Activated CD4-positive, alpha-beta T cell treated with anti-CD3 and anti-CD28 coated beads, Interleukin-10, Interleukin-2, amounts not matched to agents 100 ng/mL and 50 ng/mL, durations not matched to agents 16 hours and 8 hours (primary cell): ENCODE results near the gene CXCL6.

Experiments used
- DNase-seq: peaks from one replicate; pipeline ENCODE4 v3.0.0-alpha.2; 2020

The CXCL6 gene

DNA sequence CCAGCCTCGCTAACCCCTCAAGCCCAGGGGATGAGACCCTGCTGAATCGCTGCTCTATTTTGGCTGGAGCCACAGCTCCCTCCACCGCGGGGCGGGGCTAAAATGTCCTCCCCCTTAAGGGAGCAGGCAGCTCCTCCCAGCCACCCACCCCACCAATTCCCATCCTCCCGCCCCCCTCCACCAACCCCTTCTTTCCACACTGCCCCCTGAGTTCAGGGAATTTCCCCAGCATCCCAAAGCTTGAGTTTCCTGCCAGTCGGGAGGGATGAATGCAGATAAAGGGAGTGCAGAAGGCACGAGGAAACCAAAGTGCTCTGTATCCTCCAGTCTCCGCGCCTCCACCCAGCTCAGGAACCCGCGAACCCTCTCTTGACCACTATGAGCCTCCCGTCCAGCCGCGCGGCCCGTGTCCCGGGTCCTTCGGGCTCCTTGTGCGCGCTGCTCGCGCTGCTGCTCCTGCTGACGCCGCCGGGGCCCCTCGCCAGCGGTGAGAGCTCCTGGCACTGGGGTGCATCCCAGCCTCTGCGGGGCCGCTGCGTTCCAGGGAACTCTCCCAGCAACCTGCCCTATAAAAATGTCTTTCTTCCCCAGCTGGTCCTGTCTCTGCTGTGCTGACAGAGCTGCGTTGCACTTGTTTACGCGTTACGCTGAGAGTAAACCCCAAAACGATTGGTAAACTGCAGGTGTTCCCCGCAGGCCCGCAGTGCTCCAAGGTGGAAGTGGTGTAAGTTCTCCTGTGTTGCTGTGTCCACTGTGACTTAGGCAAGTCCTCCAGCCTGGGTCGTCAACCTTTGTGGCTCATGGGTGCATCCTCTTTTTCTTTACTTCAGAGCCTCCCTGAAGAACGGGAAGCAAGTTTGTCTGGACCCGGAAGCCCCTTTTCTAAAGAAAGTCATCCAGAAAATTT, at the start of gene CXCL6:
Gene CXCL6 (plus strand): TSS at position 306 of the 907 bp plus-strand sequence. CDS start 73 bp downstream, at position 379.
- DNase-seq, result no peak

DNA sequence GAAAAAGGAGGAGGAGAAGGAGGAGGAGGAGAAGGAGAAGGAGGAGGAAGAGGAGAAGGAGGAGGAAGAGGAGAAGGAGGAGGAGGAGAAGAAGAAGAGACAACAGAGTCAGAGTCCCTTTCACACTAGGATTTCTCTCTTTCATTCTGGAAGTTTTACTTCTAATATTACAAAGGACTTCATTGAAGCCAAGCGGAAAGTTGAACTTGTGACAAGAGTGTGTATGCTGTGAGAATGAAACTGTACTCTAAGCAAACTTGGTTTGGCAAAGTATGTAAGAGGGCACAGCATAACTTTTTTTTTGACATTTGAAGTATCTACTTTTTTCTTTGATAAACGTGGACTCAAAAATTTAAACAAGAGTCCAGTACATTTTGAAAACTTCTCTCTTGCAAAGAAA, 48.1 kb upstream of the CXCL6 start:
- no peak for DNase-seq

DNA sequence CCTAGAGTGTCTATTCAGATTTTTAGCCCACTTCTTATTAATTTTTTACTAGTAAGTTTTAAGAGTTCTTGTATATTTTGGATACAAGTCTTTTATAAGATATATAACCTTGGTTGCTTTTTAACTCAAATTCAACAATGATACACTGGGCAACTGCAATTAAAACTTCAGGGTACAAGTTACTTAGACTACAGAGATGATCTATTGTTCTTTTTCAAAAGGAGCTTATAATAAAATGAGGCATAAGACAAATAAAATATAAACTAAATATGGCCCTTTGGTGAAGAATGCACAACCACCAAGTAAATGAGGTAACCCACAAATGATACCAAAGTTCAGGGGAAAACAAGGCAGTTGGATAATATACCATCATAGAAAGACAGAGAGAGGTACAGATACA, 37.6 kb upstream of the CXCL6 start:
- DNase-seq, result no peak

DNA sequence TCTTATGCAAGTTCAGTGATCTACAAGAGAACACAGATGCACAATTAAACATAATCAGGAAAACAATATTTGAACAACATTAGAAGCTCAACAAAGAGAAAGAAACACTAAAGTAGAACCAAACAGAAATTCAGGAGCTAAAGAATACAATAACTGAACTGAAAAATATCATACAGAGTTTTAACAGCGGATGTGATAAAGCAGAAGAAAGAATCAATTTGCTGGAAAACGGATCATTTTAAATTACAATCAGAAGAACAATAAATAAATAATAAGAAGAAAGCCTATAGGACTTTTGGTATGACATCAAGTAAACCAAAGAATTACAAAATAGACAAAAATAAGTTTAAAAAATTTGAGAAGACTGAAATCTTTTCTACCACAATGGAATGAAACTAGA, 36.3 kb upstream of the CXCL6 start:
- DNase-seq, result no peak

GRCh38 chr4:73801692-73802091, 34.8 kb upstream of the CXCL6 start:
- no peak for DNase-seq

GRCh38 chr4:73803213-73803612, 33.3 kb upstream of the CXCL6 start:
- DNase-seq, result no peak

DNA sequence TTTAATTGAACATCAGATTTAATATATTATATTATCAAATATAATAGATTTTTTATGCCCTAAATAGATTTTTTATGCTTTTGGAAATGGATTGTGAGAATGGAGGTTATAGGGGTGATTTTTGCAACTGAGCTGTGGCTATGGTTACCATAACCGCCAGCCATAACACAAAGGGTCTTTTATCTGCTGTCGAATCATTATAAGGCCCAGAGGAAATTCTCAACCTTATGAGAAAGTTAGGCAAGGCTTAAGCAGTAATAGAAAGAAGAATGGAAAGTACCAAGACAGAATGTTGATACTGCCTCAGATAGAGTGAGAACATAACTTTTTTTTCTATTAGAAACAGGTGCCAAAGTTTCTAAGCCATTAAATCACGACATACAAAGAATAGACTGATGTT, 26.3 kb upstream of the CXCL6 start:
- no peak for DNase-seq

DNA sequence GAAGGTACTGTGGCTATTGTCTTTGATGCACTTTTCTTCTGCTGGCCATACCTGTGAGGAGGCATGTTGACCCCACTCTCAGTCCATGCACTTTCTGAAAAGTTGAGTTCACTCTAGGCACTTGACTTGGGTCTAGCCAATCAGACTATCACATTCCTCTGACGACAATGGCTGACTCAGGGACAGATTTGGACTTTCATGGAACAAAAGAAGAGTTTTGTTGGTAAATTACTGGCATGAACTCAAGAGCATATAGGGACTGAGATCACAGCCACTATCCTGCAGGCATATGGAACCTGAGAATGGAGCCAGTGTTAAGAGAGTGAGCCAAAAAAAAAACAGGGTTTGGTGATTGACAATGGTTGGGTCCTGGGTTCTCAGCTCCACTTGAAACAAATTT, 24.6 kb upstream of the CXCL6 start:
- no peak for DNase-seq

- no peak for DNase-seq
Observed at GRCh38 chr4:73814679-73815078, 21.8 kb upstream of the CXCL6 start.

DNA sequence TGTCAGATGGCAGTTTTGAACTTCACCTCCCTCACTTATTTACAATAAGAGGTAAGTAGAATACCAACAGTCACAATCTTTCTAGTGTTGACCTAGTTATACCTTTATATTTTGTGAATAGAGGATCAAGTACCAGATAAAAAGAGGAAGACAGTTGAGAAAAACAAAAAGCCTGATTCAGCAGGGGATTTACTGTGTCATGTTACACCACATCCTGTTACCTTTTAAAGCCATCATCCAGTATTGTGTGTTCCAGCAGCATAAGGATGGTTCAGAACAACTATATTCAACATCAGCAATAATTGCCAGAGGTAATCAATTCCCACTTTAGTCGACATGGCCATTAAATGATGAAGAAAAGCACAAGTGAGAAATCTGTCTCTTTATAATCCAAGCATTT, 21.3 kb upstream of the CXCL6 start:
- peak; percentile 24 for DNase-seq

- no peak for DNase-seq
Observed at GRCh38 chr4:73816814-73817213, 19.7 kb upstream of the CXCL6 start.

DNA sequence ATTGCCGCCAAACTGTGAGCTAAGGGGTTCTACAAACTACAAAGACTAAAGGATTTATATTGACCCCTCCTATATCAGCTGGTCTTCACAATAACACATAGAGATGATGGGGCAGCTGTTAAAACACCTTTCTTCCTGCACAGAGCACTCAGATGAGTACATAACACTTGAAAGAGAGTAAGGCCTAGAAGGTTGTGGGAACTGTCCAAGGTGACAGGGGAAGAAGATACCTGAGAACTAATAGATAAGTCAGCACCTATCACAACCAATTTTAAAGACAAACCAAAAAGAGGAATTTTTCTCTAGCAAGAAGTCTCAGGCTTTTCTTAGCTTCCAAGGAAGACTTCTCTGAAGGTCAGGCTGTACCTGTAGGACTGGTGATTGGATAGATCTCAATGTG, 19.1 kb upstream of the CXCL6 start:
- DNase-seq, result no peak

DNA sequence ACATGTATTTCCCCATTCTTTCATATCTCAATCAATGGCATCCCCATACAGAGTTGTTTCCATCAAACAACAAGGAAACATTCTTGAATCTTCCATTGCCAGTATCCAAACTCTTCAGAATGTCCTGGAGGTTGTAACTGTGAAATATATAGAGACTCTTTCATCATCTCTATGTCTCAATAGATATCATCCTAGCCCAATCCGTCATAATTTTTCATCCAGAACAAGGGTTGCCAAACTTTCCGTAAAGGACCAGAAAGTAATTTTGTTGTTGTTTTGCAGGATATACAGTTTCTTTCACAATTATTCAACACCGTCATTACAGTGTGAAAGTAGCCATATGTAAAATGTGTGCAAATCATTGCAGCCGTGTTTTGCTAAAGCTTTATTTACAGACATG, 15.2 kb upstream of the CXCL6 start:
- DNase-seq, result no peak

DNA sequence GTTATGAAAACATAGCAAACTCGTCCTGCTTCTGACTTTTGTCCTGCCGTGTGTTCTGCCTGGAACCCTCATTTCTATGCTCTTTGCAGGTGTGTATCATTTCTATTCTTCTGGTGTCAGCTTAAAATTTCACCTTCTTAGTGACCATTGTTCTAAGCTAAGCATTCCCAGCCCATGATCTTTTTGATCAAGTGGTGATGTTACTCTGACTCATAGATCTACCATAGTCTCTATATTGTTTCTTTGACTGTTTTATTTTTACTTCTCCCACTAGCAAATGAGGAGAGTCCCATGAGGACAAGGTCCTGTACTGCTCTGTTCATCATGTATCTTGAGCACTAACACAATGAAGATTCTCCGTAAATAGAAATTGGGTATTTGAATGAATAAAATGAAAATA, 14.1 kb upstream of the CXCL6 start:
- no peak for DNase-seq

GRCh38 chr4:73822812-73823504, 13.5 kb upstream of the CXCL6 start:
- DNase-seq, result no peak

GRCh38 chr4:73823760-73824159, 12.7 kb upstream of the CXCL6 start:
- DNase-seq, result no peak

- no peak for DNase-seq
Observed at GRCh38 chr4:73828956-73829355, 7.5 kb upstream of the CXCL6 start.

- no peak for DNase-seq
Observed at GRCh38 chr4:73831569-73831968, 4.9 kb upstream of the CXCL6 start.

- DNase-seq, result no peak
Observed at GRCh38 chr4:73832651-73833237, 3.7 kb upstream of the CXCL6 start.

DNA sequence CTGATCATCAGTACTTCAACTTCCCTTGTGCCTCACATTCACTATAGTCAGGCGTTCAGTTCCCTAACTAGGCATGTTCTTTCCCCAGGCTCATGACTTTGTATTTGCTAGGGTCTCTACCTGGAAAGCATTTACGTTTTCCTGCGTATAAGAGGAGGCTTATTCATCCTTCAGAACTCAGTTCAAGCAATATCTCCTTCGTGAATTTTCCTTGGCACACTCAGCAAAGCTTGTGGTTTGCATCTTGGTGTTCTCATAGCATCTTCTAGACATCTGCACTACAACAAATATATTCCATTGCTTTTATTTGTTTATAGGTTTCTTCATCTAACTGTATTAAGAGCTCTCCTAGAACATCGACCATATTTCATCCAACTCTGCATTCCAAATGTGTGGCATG, 2.6 kb downstream of the CXCL6 start:
- no peak for DNase-seq

DNA sequence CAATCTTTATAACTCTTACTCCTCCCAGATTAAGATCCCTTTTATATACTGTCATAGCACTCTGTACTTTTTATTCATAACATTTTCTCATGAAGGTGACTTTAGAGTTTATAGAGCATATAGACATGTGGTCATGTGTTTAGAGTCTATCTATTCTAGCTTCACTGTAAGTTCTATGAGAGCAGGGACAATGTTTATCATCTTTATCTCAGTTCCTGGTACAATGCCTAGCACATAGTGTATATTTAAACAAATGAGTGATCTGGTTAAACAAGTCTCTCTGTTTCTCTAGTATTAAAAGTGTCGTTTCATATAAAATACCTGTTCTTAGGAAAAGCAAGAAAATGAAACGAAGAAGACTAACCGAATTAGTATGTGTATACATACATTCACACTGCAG, 3.2 kb downstream of the CXCL6 start:
- DNase-seq, result no peak

GRCh38 chr4:73841243-73841925, 4.9 kb downstream of the CXCL6 start:
- DNase-seq, result no peak

DNA sequence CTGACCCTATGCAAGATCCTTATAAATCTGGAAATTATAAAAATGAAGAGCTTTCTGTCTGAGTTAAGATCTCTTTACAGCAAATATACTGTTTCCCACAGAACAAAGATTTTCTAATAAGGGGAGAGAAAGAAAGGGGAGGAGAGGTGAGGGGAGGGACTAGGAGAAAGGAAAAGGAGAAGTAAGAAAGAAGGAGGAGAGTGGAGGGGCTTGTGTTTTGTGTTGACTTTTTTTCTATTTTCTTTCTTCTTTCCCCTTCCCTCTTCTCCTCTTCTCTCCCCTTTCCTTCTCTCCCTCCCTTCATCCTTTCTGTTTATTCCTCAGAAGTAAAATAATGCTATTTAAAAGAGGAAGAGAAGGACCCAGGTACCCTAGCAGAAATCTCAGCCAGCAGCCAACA, 6.2 kb downstream of the CXCL6 start:
- DNase-seq, result no peak
